ENCODE measurements around the gene CAMTA1. TPM values are rescaled to one million over a fixed set of nuclear protein-coding genes. Genes with fewer than 3 reads are reported as not detected.

CAMTA1 gene
- total RNA-seq, 1 experiment from 2014 or later: 85.2 TPM

- no peak for DNase-seq (ENCODE audit: low spot score)
- Histone ChIP-seq H3K4me1 (ENCODE audit: insufficient read depth, low read length, poor library complexity, severe bottlenecking) (no peaks in the 10 kb centered on the region), H3K27ac (ENCODE audit: low read depth, low read length, poor library complexity, severe bottlenecking) (no peak overlapping the region), H3K36me3 (ENCODE audit: insufficient read depth, low read length, poor library complexity, severe bottlenecking) (no peaks in the 10 kb centered on the region), H3K27me3 (replicated peaks; ENCODE audit: insufficient read depth, low read depth, low read length, poor library complexity) (no peaks in the 10 kb centered on the region), H3K4me3 (ENCODE audit: low read depth, low read length, poor library complexity, severe bottlenecking) (no peak overlapping the region), H3K9me3 (ENCODE audit: low read depth, low read length, poor library complexity, severe bottlenecking) (no peaks in the 10 kb centered on the region)
- ChIA-PET POLR2A (ENCODE audit: low non-redundant PET) (no interaction called here), CTCF (no interaction called here)
- BruUV-seq (replicated peaks): no TSS peak
- intact Hi-C loops (cut with micrococcal nuclease; ENCODE audit: unreplicated experiment): no loop called here
- no peak for TF ChIP-seq EZH2 (IDR thresholded peaks at IDR 0.05; ENCODE audit: borderline replicate concordance, low read depth, low read length, poor library complexity, severe bottlenecking)
- TF ChIP-seq CTCF (conservative IDR thresholded peaks at IDR 0.05; ENCODE audit: low read depth, low read length): no peak
Measured at GRCh38 chr1:7636795-7637526, 851.7 kb downstream of the CAMTA1 start.

- no peak overlapping the region for H3K27ac ChIP-seq (ENCODE audit: low read depth, low read length, poor library complexity, severe bottlenecking)
- no peak for DNase-seq (ENCODE audit: low spot score)
- ChIA-PET CTCF (no interaction called here), POLR2A (ENCODE audit: low non-redundant PET) (no interaction called here)
- no peaks in the 10 kb centered on the region for H3K4me1 ChIP-seq (ENCODE audit: insufficient read depth, low read length, poor library complexity, severe bottlenecking)
- no peak overlapping the region for H3K4me3 ChIP-seq (ENCODE audit: low read depth, low read length, poor library complexity, severe bottlenecking)
- TF ChIP-seq EZH2 (IDR thresholded peaks at IDR 0.05; ENCODE audit: borderline replicate concordance, low read depth, low read length, poor library complexity, severe bottlenecking) (no peak), CTCF (conservative IDR thresholded peaks at IDR 0.05; ENCODE audit: low read depth, low read length) (no peak)
- H3K9me3 ChIP-seq (ENCODE audit: low read depth, low read length, poor library complexity, severe bottlenecking): no peaks in the 10 kb centered on the region
- no peaks in the 10 kb centered on the region for H3K36me3 ChIP-seq (ENCODE audit: insufficient read depth, low read length, poor library complexity, severe bottlenecking)
- intact Hi-C loops (cut with micrococcal nuclease; ENCODE audit: unreplicated experiment): no loop called here
- no TSS peak for BruUV-seq (replicated peaks)
- no peaks in the 10 kb centered on the region for H3K27me3 ChIP-seq (replicated peaks; ENCODE audit: insufficient read depth, low read depth, low read length, poor library complexity)
Measured at GRCh38 chr1:7638078-7638477, 852.8 kb downstream of the CAMTA1 start.

- no peaks in the 10 kb centered on the region for H3K4me1 ChIP-seq (ENCODE audit: insufficient read depth, low read length, poor library complexity, severe bottlenecking)
- CTCF ChIA-PET: interaction anchor here (0.7 kb wide), 1 partner anchor 161 kb away, joined by 4 read pairs; no protein-coding TSS in a partner anchor
- POLR2A ChIA-PET (ENCODE audit: low non-redundant PET): no interaction called here
Measured at GRCh38 chr1:7639435-7640131, 854.3 kb downstream of the CAMTA1 start.

More at GRCh38 chr1:7639435-7640131, 854.3 kb downstream of the CAMTA1 start:
- no peak for DNase-seq (ENCODE audit: low spot score)
- no peaks in the 10 kb centered on the region for H3K27me3 ChIP-seq (replicated peaks; ENCODE audit: insufficient read depth, low read depth, low read length, poor library complexity)
- H3K27ac ChIP-seq (ENCODE audit: low read depth, low read length, poor library complexity, severe bottlenecking): no peak overlapping the region
- no peak for TF ChIP-seq CTCF (conservative IDR thresholded peaks at IDR 0.05; ENCODE audit: low read depth, low read length)
- TF ChIP-seq EZH2 (IDR thresholded peaks at IDR 0.05; ENCODE audit: borderline replicate concordance, low read depth, low read length, poor library complexity, severe bottlenecking): no peak
- intact Hi-C loops (cut with micrococcal nuclease; ENCODE audit: unreplicated experiment): loop anchor here (10.0 kb wide), 1 partner anchor 345 kb away; no protein-coding TSS in a partner anchor
- H3K4me3 ChIP-seq (ENCODE audit: low read depth, low read length, poor library complexity, severe bottlenecking): no peak overlapping the region
- H3K9me3 ChIP-seq (ENCODE audit: low read depth, low read length, poor library complexity, severe bottlenecking): no peaks in the 10 kb centered on the region
- H3K36me3 ChIP-seq (ENCODE audit: insufficient read depth, low read length, poor library complexity, severe bottlenecking): no peaks in the 10 kb centered on the region
- no TSS peak for BruUV-seq (replicated peaks)

All from A673 (cell line).